Stimulated activated CD4-positive, alpha-beta T cell treated with anti-CD3 and anti-CD28 coated beads, Interleukin-4, amount 100 ng/mL, for 24 hours (primary cell): Measurements from ENCODE around the gene SOX1.

Experiments
- DNase-seq: peaks from one replicate; pipeline ENCODE4 v3.0.0-alpha.2; 2020

Gene SOX1

DNA sequence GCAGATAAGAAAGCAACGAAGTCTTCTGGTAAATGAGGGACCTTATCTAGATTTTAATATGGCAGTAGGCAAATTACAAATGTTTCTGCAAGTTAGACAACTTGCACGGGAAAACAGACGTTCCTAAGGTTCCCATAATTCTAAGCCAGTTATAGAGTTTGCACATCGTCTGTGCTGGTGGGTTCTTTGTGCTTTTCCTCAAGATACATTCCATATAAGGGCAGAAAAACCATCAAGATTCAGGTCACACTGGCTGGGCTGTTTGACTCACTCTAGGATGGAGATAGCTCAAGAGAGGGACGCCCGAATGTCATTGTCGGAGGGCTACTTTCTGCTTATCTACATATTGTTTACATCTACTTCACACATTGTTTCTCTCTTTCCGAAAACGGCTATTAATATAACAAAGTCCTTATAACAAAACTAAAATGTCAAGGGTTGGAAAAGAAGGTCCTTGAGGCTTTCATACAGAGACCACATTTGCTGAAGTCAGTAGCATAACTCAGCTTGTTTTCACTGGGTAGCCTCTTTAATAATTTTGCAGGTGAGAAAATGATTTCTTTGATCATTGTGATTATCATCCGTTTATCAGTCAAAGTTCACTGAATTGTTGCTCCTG lies 44.4 kb downstream of the SOX1 start:
- DNase-seq: no peak

DNA sequence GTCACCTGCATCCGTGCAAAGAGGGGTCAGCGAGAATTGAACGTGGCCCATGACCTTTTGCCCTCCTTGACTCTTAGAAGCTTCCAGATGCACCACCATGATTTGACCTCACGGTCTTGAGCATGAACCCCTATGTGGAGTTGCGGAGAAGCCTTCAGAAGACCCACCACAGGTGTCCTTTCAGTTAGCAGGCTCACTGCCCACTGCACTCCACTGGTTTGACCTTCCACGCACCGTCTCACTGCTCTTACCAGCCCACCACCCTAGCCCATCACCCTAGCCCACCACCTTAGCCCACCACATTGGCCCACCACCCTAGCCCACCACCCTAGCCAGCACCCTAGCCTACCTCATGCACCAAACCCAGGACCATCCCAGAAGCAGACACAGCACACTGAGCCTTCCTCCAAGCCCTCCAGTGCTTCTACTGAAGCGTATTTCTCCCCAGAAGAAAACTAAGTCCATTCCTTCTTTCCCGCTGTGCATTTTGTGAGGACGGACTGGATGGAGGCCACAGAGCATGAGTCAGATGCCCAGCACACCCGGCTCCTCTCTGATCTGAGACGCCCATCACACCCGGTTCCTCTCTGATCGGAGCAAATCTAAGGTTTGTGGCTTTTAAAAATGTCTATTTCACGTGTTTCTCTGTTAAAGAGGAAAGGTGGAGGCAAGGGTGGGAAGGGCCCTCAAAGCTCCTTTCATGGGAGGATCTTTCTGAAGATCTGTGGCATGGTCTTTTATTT lies 45.8 kb downstream of the SOX1 start:
- no peak for DNase-seq

DNA sequence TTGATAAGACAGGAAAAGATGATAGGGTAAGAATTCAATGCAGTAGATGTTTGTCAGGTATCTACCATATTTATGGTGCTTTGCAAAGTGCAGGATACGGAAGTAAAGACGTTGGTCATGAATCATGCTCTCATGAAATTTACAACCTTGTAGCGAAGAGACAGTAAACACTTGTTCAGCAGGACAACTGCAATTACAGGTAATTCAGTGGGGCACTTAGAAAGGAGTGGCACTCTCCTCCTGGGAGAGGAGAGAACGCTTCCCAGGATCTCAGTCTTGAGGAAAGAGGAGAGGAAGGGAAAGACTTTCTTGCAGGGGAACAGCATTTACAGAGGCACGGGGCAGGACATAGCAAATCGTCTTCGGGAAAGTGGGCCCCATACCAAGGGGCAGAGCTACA lies 46.4 kb downstream of the SOX1 start:
- DNase-seq: no peak

DNA sequence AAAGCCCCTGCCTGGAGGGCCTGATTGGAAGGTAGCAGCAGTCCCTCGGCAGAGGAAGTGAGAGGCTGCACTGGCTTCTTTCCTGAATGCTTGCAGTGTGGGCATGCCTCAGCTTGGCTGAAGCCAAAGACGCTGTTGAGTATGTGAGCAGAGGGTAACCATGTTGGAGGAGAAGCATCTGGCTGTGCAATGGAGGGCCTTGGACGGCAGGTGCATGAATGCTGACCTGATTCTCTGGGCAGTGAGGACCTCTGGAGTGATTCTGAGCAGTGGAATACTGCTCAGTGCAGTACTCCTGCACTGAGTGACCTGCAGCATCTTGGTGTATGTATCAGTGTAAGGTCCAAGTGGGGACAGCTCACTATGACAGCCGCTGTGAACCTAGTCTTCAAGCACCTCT lies 46.9 kb downstream of the SOX1 start:
- DNase-seq: no peak

DNA sequence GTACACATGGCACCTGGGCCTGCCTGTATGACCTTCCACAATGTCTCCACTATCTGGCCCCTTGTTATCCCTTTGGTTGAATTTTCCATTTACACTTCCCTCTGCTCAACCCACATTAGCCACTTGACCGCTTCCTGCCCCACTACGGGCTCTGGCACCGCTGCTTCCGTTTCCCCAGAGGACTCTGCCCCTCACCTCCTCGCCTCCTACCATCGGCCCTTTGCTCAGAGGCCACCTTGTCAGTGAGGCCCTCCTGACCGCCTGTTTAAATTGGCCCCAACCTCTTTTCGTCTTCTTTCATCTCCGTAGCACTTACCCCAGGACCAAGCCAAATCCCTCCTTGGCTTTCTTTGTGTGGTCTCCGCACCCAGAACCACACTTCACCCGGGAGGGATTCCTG lies 47.4 kb downstream of the SOX1 start:
- no peak for DNase-seq

DNA sequence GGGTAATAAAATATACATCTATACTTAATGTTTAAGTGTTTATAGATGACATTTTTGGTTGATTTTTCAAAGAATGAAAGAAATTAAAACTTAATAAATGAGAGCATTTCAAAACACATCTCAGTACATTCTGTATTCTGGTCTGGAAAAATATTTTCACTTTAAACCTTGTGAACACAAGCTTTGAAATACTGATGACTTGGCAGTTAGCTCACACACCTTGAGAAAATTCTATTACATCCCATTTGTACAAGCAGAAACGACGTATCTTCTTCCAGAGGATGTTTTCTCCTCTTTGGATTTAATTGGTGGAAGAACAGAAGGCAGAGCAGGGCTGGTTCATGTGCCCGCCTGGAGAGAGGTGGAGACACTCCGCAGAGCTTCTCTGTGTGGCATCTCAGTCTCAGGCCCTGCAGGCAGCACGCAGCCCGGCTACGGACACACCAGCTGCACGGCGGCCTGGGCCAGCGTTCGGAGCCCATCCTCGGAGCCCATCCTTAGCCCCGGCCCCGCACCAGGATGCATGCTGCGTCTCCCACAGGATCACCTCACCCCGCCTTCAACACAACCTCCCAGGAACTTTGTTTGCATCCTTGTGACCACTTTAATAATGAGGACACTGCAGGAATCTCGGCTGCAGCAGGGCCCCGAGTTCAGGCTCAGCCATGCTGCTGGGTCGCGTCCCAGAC lies 48.6 kb downstream of the SOX1 start:
- DNase-seq: no peak

DNA sequence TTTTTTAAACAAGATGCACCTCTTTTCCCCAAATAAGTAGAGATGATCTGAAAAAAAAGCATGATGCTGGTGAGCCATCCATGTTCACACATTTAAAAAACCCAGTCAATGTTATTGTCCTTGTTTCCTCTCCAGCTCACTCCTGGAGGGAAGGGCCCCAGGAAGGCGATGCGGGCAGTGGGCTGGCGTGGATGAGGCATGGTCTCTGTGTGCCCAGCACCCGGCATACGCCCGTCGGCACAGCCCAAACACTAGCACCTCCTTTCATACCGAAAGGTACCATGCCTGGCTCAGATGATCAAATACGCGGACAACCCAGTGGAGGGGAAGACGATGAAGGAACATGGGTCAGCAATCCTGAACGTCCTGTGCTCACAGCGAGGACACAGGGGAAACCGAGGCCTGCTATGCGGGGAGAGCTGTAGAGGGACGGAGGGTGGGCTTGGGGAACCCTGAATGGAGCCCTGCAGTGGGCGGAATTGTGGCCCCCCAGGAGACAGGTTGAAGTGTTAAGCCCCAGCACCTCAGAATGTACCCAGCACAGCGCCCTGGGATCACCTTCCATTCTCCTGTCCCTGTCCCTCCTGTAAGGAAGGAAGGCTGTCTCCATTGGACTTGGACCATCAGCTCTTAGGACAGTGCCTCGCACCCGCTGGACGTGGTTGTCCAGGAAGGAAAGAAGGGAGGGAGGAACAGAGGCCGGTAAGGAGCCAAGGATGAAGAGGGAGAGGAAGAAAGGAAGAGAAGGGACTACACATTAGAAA lies 49.4 kb downstream of the SOX1 start:
- no peak for DNase-seq

DNA sequence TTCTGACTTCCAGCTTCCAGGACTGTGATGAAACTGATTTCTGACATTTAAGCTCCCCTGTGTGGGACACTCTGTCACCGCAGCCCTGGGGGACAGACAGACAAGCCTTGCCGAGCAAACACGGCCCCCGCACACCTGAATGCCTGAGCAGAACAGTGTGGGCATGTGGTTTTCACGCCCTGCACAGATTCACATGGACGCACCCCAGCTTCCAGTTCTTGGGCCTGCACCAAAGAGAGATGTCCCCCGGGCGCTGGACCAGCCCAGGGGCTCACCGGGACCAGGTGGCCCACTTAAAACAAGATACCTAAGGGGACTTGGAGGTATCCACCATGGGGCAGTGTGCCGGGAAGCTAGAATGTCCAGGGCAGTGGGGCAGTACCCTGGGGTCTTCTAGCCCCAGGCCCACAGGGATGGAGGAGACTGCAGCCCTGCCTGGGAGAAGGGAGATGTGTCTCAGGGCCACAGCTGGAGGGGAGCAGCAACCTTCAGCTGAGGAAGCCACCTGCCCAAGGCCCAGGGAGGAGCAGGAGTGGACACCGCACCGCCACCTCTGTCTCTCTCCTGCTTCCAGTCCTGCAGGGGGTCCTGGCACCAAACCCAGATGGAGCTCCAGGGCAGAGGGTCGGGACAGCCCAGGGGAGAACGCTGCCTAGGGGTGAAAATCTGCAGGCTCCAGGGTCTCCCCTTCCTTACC lies 50.5 kb downstream of the SOX1 start:
- no peak for DNase-seq

DNA sequence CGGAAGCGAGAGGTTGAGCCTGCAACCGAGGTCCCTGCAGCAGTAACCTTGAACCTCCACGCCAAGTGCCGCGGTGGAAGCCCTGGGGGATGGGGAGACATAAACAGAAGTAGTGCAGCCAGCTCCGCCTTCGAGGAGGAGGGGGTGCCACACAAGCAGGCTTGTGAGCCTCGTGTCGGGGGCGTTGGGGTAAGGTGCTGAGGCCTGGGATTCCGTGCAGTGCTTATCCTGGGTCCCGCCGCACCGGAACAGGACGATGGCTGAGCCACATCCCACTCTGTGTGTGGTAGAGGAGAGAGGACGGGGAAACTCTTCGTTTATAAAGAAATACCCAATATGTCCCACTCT lies 51.0 kb downstream of the SOX1 start:
- no peak for DNase-seq

DNA sequence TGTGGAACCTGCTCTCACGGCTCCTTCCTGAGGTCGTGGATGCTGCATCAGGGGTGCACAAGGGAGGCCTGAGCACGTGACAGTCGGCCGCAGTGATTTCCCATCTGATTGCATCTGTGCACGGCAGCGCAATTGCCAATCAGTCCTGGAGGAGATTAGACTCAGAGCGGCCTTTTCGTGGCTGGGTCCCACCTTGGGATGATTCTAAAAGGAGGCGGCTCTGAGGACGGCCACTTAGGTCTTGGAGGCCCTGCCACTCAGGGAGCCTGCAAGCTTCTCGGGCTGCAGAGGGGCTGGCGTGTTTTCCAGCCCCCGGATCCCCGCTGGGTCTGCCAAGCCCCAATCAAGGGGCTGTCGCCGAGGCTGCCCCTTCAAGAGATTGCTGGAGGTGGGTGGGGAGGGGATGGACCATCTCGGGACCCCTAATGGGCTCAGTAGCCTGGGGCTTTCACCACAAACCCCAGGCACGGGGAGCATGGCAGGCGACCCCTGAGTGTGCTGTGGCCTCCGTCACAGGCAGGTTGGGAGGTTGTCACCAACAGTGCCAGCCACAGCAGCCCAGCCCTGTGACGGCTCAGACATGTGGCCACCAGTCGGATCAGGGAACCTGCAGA lies 51.6 kb downstream of the SOX1 start:
- no peak for DNase-seq

DNA sequence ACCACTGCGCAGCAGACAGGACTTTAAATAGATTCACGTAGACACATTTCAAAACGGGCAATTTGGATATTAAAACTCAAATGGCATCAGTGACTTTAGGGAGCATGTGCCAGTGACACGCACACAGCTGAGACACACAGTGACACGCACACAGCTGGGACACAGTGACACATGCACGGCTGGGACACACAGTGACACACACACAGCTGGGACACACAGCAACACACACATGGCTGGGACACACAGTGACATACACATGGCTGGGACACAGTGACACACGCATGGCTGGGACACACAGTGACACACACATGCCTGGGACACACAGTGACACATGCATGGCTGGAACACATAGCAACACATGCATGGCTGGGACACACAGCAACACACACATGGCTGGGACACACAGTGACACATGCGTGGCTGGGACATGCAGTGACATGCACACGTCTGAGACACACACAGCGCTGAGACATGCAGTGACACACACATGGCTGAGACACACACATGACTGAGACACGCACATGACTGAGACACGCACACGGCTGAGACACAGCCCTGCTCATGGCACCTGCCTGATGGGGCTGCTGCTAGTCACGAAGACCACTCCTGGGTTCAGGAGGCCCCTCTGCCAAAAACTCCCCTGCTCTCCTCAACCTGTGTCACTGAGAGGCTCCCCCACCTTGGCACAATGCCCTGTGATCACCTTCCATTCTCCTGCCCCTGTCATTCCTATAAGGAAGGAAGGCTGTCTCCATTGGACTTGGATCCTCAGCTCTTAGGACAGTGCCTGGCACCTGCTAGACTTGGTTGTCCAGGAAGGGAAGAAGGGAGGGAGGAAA lies 52.5 kb downstream of the SOX1 start:
- DNase-seq: no peak

DNA sequence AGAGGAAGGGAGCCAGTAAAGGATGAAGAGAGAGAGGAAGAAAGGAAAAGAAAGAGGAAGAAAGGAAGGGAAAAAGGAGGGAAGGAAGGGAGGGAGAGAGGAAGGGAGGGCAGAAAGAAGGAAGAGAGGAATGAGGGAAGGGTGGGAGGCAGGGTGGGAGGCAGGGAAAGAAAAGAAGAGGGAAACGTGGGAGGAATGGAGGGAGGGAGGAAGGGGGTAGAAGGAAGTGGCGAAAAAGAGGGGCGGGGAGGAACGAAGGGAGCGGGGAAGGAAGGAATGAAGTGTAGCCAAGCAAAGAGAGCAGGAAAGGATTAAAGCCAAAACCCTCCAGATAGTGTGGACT lies 53.1 kb downstream of the SOX1 start:
- DNase-seq: no peak
